BJ (cell line): Measurements from ENCODE around the gene TMEM45A. TPM values are rescaled to one million over a fixed set of nuclear protein-coding genes. Genes with fewer than 3 reads are reported as not detected.

Source experiments
- CTCF ChIA-PET: fragments of 350-600 bp; formaldehyde crosslinking; extraction: SDS; loops from one replicate; lab custom pipeline; 2021; ENCODE audit warnings: antibody characterized with exemption, inconsistent platforms; lab: Yijun Ruan, JAX
- POLR2A ChIA-PET: fragments of 300-600 bp; sonication (Branson Sonifier 250); formaldehyde crosslinking; extraction: SDS; loops from one replicate; lab custom pipeline; 2021; ENCODE audit warnings: antibody characterized with exemption; lab: Charles Lee
- DNase-seq: peaks from one replicate; pipeline ENCODE4 v3.0.0-alpha.2; 2011; ENCODE audit warnings: low read depth
- H3K27me3 ChIP-seq: 2 replicates; pipeline ENCODE4 v1.6.0; 2011; ENCODE audit warnings: low read length; ENCODE audit not compliant: control insufficient read depth, insufficient read depth
- H3K36me3 ChIP-seq: 2 replicates; pipeline ENCODE4 v1.5.1; 2011; ENCODE audit warnings: low read length; ENCODE audit not compliant: control insufficient read depth, insufficient read depth
- H3K4me3 ChIP-seq: 2 replicates; pipeline ENCODE4 v1.5.1; 2011; ENCODE audit warnings: low read depth, mild to moderate bottlenecking, control low read depth, low read length
- CTCF ChIP-seq: IDR thresholded peaks from 2 replicates; pipeline ENCODE4 v1.5.1; 2011; ENCODE audit warnings: low read depth, mild to moderate bottlenecking, control low read depth, inconsistent platforms, low read length, moderate library complexity; ENCODE audit not compliant: insufficient read depth
- polyA plus RNA-seq: library from polyadenylated mRNA; depleted of rRNA; stranded (reverse); fragments of >200 nt; gene quantifications from 2 replicates; pipeline ENCODE4 v1.2.3, GENCODE V29; 2011; rRNA removed

Gene TMEM45A
- polyA plus RNA-seq, 1 experiment: 35.1 TPM

- H3K4me3 ChIP-seq: no peak overlapping the region
- DNase-seq: no peak
- H3K36me3 ChIP-seq: no peaks in the 10 kb centered on the region
- CTCF ChIA-PET: no interaction called here
- no peak for TF ChIP-seq CTCF
- POLR2A ChIA-PET: no interaction called here
- H3K27me3 ChIP-seq: peaks cover 5% of the 10 kb centered on the region; the same call in 1 of the 2 replicates
Observed at GRCh38 chr3:100614941-100615340, 122.5 kb downstream of the TMEM45A start.

GRCh38 chr3:100615684-100616083 lies 123.3 kb downstream of the TMEM45A start:
- DNase-seq: no peak
- ChIA-PET CTCF (no interaction called here), POLR2A (no interaction called here)
- Histone ChIP-seq H3K27me3 (peaks cover 4% of the 10 kb centered on the region; the same call in 1 of the 2 replicates), H3K4me3 (no peak overlapping the region), H3K36me3 (no peaks in the 10 kb centered on the region)
- no peak for TF ChIP-seq CTCF

GRCh38 chr3:100621251-100621650 lies 128.8 kb downstream of the TMEM45A start:
- POLR2A ChIA-PET: no interaction called here
- Histone ChIP-seq H3K27me3 (peaks cover 1% of the 10 kb centered on the region), H3K4me3 (no peak overlapping the region), H3K36me3 (no peaks in the 10 kb centered on the region)
- TF ChIP-seq CTCF: no peak
- CTCF ChIA-PET: no interaction called here
- no peak for DNase-seq

Other genes starting within 250 kb of the TMEM45A start
- gene TBC1D23, start 231.6 kb upstream of the TMEM45A start, polyA plus RNA-seq: 22.5 and 46.7 TPM in 2 replicates
- gene NIT2, start 157.9 kb upstream of the TMEM45A start, polyA plus RNA-seq: 34.5 and 49.3 TPM in 2 replicates
- 16.1 and 32.1 TPM in 2 replicates for gene TOMM70, start 91.5 kb upstream of the TMEM45A start, polyA plus RNA-seq
- 2.1 and 3.1 TPM in 2 replicates for gene LNP1, start 91.1 kb upstream of the TMEM45A start, polyA plus RNA-seq
- not detected in 2 replicates for gene ADGRG7, start 117.0 kb downstream of the TMEM45A start, polyA plus RNA-seq
- gene TFG, start 216.9 kb downstream of the TMEM45A start, polyA plus RNA-seq: 70.3 and 97.7 TPM in 2 replicates